GM23248 (cell line): ENCODE data around the gene SEC16A.

Experiments used
- EZH2 ChIP-seq: fragments of 200-600 bp; sonication (generic); IDR thresholded peaks from 2 replicates; pipeline ENCODE4 v1.6.1; 2018; ENCODE audit warnings: antibody characterized with exemption, mild to moderate bottlenecking; ENCODE audit not compliant: insufficient read depth, poor library complexity, severe bottlenecking
- EZH2phosphoT487 ChIP-seq: fragments of 200-600 bp; sonication (generic); IDR thresholded peaks from 2 replicates; pipeline ENCODE4 v1.6.1; 2018; ENCODE audit warnings: antibody characterized with exemption, moderate library complexity, mild to moderate bottlenecking, low read depth; ENCODE audit not compliant: insufficient read depth

DNA sequence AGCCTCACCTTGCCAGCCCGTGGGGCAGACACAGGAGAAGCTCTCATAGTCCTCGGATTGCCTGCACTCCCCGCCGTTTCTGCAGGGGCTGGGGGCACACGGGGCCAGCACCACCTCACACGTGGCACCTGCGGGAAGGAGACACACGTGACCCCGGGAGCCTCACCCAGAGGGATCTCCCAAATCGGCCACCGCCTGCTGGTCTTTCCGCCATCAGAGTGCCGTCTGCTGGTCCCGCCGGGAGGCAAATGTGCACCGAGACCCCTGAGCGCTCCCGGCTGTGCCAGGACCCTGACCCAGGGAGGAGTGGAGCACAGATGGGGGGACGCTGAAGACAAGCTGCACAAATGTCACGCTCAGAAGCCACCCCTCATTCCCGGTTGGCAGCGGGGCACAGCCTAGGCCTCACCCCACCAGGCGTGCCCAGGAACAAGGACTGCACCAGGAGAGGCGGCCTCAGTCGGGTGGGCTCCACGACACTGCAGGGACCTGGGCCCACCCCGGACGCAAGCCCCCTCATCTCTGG, 28.4 kb upstream of the SEC16A start:
- no peak for TF ChIP-seq EZH2phosphoT487
- no peak for TF ChIP-seq EZH2
